HG03060 (cell line): Measurements from ENCODE around the gene MSMO1.

Source experiments
- ATAC-seq: cut with Tn5 transposase; IDR thresholded peaks from one replicate; pipeline ENCODE4 v1.9.1; 2021; ENCODE audit warnings: low read depth, moderate number of reproducible peaks; ENCODE audit not compliant: unreplicated experiment

The MSMO1 gene

GRCh38 chr4:165359506-165359905, 32.0 kb downstream of the MSMO1 start:
- no peak for ATAC-seq

DNA sequence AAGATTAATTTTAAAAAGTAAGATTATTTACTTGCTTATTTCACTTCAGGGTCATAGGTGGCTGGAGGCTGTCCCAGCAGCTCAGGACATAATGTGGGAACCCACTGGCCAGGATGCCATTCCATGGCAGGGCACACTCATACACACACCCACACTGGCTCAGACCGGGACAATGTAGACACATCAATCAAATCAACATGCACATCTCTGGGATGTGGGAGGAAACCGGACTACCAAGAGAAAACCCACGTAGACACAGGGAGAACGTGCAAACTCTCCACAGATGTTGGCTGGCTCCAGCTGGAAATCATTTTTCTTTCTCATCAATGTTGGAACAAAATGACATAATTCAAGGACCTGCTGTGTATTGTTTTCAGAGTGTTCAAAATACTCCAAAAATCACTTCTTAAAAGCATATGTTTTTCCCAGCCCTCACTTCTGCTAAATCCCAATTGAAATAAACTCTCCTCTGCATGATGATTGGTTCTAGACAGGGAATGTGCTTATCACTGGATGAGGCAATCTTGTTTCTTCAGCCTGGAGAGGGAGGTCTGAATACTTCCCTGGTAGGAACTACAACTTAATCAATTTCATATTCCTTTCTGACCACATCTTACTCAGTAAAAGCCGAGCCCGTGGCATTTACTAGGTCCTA, 32.7 kb downstream of the MSMO1 start:
- ATAC-seq, result no peak

GRCh38 chr4:165360985-165361670, 33.7 kb downstream of the MSMO1 start:
- ATAC-seq, result no peak

- ATAC-seq, result no peak
Observed at GRCh38 chr4:165361810-165362209, 34.3 kb downstream of the MSMO1 start.

- no peak for ATAC-seq
Observed at GRCh38 chr4:165364452-165365080, 37.1 kb downstream of the MSMO1 start.

DNA sequence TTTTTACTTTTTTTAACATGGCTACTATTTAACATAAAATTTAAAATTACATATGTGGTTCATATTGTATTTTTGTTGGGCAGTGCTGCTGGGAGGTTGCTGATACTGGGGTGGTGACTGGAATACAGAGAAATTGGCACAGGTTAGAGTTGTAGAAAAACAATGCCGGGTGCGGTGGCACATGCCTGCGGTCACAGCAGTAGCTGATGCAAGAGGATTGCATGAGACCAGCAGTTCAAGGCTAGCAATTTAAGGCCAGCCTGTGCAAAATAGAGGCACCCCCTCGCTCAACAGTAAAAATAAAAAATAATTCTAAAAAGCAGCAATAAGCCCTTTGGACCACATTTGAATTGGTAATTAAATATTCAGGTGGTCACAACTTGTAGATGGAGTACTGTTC, 39.6 kb downstream of the MSMO1 start:
- ATAC-seq, result no peak

DNA sequence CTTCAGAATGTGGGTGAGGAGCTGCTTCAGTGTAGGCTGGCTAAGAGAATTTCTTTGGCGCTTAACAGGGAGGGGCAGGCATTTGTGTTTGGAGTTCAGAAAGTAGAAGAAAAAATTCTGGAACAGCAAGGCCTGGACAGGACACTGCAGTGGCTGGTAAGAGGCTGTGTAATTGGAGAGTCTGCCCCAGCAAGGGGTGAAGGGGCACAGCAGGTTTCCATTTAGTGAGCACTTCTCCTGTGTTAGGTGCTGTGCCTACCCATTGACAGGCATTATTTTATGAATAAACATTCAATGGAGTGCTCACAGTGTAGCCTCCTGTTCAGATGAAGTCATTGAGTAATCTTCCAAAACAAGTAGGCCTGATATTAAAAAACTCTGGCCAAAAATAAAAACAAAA, 40.6 kb downstream of the MSMO1 start:
- ATAC-seq, result no peak

DNA sequence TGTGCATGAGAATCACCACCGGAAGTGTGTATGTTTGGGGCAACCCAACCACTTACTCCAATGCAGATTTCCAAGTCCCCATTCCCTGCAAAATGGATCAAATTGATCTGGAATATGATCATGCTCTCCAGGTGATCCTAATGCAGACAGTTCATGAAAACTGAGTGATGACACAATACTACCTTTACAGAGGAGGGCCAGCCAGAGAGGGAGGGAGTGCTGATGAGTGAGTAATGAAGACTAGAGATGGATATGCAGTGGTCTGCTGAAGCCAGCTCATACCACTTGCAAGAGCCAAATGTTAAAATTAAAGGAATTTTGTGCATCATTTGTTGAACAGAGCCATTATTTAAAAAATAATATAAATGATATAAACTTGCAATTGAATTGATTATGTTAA, 41.1 kb downstream of the MSMO1 start:
- ATAC-seq, result no peak

DNA sequence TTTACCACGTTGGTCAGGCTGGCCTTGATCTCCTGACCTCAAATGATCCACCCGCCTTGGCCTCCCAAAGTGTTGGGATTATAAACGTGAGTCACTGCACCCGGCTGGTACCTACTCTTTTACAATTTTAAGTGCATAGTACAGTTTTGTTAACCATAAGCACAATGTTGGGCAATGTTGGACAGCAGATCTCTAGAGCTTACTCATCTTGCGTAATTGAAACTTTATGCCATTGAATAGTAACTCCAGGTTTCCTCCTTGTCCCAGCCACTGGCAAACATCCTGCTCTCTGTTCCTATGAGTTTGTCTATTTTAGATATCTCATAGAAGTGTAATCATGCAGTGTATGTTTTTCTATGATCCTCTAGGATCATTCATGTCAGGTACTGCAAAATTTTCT, 42.1 kb downstream of the MSMO1 start:
- ATAC-seq, result no peak

DNA sequence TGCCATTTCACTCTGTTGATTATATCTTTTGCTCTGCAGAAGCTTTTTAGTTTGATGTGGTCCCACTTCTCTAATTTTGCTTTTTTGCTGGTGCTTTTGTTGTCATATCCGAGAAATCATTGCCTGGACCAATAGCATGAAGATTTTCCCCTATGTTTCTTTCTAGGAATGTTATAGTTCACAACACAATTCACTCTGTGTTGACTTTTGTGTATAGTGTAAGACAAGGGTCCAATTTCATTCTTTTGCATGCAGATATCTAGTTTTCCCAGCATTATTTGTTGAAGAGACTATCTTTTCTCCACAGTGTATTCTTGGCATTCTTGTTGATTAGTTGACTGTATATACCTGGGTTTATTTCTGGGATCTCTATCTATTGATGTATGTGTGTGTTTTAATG, 43.1 kb downstream of the MSMO1 start:
- no peak for ATAC-seq

- no peak for ATAC-seq
Observed at GRCh38 chr4:165375465-165375864, 48.0 kb downstream of the MSMO1 start.

DNA sequence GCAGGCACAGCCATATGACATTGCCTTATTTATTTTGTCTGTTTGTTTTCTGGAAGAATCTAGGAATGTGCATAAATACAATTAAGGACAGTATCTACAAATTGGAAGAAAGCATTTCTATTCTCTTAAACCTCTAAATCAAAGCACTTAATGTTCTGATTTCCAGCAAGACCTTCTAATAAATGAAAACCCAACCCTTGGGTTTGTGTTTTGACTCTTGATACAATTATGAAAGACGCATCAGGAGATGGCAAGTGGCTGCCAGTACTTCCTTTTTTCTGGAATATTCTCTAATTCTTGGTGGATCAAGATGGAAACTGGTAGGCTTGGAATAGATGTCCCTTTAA, 50.9 kb downstream of the MSMO1 start:
- no peak for ATAC-seq

DNA sequence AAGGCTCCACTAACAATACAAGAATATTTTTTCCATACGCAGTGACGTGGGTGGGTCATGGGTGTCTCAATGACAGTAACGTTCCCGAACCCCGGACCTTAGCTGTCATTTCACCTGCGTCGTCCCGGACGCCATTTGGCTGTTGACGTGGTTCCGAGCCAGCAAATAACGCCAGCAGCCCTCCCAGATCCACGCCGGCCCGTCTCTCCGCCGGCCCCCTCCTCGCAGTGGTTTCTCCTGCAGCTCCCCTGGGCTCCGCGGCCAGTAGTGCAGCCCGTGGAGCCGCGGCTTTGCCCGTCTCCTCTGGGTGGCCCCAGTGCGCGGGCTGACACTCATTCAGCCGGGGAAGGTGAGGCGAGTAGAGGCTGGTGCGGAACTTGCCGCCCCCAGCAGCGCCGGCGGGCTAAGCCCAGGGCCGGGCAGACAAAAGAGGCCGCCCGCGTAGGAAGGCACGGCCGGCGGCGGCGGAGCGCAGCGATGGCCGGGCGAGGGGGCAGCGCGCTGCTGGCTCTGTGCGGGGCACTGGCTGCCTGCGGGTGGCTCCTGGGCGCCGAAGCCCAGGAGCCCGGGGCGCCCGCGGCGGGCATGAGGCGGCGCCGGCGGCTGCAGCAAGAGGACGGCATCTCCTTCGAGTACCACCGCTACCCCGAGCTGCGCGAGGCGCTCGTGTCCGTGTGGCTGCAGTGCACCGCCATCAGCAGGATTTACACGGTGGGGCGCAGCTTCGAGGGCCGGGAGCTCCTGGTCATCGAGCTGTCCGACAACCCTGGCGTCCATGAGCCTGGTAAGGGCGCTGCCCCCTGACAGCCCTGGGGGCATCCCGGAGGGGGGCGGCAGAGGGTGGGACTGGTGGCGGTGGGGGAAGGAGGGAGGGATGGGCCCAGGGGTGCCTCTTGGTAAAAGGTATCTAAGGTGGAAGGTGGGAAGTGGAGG, 51.5 kb downstream of the MSMO1 start, which contains the start of gene CPE:
TSS of gene CPE (plus strand) at position 264 of the 933 bp plus-strand sequence. CDS start at position 478, 214 bp downstream.
- no peak for ATAC-seq

GRCh38 chr4:165379678-165380064, 52.2 kb downstream of the MSMO1 start:
- ATAC-seq, result no peak

DNA sequence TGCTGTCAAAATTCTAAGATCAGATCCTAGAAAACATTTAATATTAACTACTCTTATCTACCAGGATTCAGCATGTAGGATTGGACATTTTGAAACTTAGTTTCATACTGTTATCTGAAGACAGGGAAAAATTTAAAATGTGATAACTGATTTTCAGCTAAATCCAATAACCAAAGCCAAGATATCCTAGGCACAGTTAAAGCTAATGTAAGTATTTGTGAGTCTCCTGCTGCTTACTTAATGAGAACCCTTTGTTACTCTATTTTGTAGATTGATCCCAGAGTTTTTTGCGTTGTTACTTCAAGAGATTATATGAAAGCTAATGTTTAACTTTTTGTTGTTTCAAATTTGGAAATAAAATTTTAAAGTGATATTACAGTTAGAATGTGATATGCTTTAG, 53.3 kb downstream of the MSMO1 start:
- no peak for ATAC-seq

GRCh38 chr4:165381821-165382373, 54.4 kb downstream of the MSMO1 start:
- no peak for ATAC-seq

GRCh38 chr4:165382640-165383039, 55.2 kb downstream of the MSMO1 start:
- no peak for ATAC-seq

GRCh38 chr4:165383591-165384073, 56.2 kb downstream of the MSMO1 start:
- ATAC-seq, result no peak

GRCh38 chr4:165384186-165384585, 56.7 kb downstream of the MSMO1 start:
- no peak for ATAC-seq

- ATAC-seq, result no peak
Observed at GRCh38 chr4:165384598-165384997, 57.1 kb downstream of the MSMO1 start.
